Measurements from ENCODE around the gene RAB34.
"Not testable (repeated sequence)": the region's sequence is repeated elsewhere in the genome, so short reads cannot be mapped to it uniquely, and the experiment has no call there.

The RAB34 gene

DNA sequence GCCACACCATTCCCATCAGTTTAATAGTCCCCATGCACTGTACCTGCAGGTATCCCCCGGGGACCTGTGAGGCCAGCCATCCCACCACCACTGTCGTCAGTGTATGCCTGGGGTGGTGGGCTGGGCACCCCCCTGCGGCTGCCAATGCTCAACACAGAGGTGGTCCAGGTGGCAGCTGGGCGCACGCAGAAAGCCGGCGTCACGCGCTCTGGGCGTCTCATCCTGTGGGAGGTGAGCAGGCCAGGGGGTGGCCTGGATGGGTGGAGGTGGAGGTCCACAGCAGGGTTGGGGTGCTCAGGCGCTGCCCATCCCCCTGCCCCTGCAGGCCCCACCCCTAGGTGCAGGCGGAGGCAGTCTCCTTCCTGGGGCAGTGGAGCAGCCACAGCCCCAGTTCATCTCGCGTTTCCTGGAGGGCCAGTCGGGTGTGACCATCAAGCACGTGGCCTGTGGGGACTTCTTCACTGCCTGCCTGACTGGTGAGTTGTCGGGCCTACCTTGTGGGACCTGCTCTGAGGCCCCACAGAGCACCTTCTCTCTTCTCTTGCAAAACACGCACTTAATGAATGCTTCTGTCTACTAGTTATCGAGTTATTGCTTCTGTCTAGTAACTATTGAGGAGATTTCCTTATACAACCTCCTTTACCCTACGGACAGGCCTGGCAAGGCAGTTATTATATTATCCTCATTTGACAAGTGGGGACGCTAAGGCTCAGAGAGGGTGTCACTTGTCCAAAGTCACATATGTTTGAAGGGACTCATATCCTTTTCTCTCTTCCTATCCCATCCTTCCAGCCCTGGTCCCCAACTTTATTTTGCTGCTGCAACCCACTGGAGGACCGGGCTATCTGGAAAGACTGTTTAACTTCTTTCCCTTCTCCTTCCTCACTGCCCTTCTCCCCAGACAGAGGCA lies 20.4 kb upstream of the RAB34 start:
- TF ChIP-seq, protein P1, sequence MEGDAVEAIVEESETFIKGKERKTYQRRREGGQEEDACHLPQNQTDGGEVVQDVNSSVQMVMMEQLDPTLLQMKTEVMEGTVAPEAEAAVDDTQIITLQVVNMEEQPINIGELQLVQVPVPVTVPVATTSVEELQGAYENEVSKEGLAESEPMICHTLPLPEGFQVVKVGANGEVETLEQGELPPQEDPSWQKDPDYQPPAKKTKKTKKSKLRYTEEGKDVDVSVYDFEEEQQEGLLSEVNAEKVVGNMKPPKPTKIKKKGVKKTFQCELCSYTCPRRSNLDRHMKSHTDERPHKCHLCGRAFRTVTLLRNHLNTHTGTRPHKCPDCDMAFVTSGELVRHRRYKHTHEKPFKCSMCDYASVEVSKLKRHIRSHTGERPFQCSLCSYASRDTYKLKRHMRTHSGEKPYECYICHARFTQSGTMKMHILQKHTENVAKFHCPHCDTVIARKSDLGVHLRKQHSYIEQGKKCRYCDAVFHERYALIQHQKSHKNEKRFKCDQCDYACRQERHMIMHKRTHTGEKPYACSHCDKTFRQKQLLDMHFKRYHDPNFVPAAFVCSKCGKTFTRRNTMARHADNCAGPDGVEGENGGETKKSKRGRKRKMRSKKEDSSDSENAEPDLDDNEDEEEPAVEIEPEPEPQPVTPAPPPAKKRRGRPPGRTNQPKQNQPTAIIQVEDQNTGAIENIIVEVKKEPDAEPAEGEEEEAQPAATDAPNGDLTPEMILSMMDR (IDR thresholded peaks at IDR 0.05; ENCODE audit: unreplicated experiment in 3 of 3): no peak
- Mint-ChIP-seq H3K4me1 (no peaks in the 10 kb centered on the region), H3K27ac (peak overlapping the region in 1 of 3 experiments; percentile 56), H3K27me3 (ENCODE audit: low read depth) (no peaks in the 10 kb centered on the region), H3K36me3 (ENCODE audit: low read depth) (peaks cover 6% of the 10 kb centered on the region), H3K4me3 (no peak overlapping the region), H3K9me3 (no peaks in the 10 kb centered on the region)

DNA sequence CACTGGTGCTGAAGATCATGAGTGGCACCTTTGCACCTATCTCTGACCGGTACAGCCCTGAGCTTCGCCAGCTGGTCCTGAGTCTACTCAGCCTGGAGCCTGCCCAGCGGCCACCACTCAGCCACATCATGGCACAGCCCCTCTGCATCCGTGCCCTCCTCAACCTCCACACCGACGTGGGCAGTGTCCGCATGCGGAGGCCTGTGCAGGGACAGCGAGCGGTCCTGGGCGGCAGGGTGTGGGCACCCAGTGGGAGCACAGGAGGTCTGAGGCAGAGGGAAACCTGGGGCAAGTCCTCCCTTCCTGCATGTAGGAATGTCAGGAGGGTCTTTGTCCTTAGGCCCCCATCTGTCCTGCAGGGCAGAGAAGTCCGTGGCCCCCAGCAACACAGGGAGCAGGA lies 19.6 kb upstream of the RAB34 start:
- H3K4me1 Mint-ChIP-seq: no peaks in the 10 kb centered on the region
- H3K27ac Mint-ChIP-seq: no peak overlapping the region
- H3K9me3 Mint-ChIP-seq: no peaks in the 10 kb centered on the region
- H3K27me3 Mint-ChIP-seq (ENCODE audit: low read depth): no peaks in the 10 kb centered on the region
- H3K4me3 Mint-ChIP-seq: no peak overlapping the region
- peaks cover 6% of the 10 kb centered on the region for H3K36me3 Mint-ChIP-seq (ENCODE audit: low read depth)
- TF ChIP-seq, protein P1 (IDR thresholded peaks at IDR 0.05; ENCODE audit: unreplicated experiment in 3 of 3): no peak

DNA sequence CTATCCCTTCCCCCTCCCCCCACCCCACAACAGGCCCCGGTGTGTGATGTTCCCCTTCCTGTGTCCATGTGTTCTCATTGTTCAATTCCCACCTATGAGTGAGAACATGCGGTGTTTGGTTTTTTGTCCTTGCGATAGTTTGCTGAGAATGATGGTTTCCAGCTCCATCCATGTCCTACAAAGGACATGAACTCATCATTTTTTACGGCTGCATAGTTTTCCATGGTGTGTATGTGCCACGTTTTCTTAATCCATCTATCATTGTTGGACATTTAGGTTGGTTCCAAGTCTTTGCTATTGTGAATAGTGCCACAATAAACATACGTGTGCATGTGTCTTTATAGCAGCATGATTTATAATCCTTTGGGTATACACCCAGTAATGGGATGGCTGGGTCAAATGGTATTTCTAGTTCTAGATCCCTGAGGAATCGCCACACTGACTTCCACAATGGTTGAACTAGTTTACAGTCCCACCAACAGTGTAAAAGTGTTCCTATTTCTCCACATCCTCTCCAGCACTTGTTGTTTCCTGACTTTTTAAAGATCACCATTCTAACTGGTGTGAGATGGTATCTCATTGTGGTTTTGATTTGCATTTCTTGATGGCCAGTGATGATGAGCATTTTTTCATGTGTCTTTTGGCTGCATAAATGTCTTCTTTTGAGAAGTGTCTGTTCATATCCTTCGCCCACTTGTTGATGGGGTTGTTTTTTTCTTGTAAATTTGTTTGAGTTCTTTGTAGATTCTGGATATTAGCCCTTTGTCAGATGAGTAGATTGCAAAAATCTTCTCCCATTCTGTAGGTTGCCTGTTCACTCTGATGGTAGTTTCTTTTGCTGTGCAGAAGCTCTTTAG lies 18.5 kb upstream of the RAB34 start:
- H3K36me3 Mint-ChIP-seq (ENCODE audit: low read depth); H3K4me3 Mint-ChIP-seq; H3K27me3 Mint-ChIP-seq (ENCODE audit: low read depth); H3K27ac Mint-ChIP-seq; H3K4me1 Mint-ChIP-seq; H3K9me3 Mint-ChIP-seq: not testable (repeated sequence)

DNA sequence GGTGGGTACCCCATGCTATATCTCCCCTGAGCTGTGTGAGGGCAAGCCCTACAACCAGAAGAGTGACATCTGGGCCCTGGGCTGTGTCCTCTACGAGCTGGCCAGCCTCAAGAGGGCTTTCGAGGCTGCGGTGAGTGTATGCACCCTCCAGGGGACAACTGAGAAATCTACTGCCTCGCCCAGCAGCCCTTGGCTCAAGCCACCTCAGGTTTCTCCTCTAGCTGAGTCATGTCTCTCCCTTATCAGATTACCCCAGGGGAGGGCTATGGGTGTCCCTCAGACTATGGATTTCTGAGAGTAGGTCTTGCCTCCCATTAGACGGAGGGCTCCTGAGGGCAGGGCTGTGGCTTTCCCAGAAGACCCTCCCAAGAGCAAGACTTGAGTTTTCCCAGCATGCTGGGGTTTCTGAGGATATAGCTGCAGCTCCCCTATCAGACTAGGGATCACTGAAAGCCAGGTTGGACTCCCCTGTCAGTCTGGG lies 17.6 kb upstream of the RAB34 start:
- Mint-ChIP-seq H3K4me3 (no peak overlapping the region), H3K27ac (no peak overlapping the region), H3K4me1 (no peaks in the 10 kb centered on the region), H3K27me3 (ENCODE audit: low read depth) (no peaks in the 10 kb centered on the region), H3K36me3 (ENCODE audit: low read depth) (peaks cover 6% of the 10 kb centered on the region), H3K9me3 (no peaks in the 10 kb centered on the region)
- TF ChIP-seq, protein P1 (IDR thresholded peaks at IDR 0.05; ENCODE audit: unreplicated experiment in 3 of 3): no peak

DNA sequence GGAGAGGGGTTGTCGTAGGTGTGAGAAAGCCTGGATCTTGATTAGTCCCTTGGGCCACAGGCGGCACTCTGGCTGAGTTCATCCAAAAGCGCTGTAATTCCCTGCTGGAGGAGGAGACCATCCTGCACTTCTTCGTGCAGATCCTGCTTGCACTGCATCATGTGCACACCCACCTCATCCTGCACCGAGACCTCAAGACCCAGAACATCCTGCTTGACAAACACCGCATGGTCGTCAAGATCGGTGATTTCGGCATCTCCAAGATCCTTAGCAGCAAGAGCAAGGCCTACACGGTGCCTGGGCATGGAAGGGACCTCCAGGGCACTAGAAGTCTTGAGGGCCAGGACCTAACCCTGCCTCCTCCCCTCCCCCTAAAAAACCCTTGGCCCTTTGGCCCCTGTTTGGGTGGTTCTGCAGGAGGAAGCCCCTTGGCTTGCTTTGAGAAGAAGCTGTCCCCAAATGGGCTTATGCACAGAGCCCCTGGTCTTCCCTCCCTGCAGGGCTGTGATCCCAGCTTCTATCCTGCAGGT lies 17.1 kb upstream of the RAB34 start:
- peaks cover 6% of the 10 kb centered on the region for H3K36me3 Mint-ChIP-seq (ENCODE audit: low read depth)
- H3K27me3 Mint-ChIP-seq (ENCODE audit: low read depth): no peaks in the 10 kb centered on the region
- H3K4me3 Mint-ChIP-seq: no peak overlapping the region
- H3K9me3 Mint-ChIP-seq: no peaks in the 10 kb centered on the region
- H3K4me1 Mint-ChIP-seq: no peaks in the 10 kb centered on the region
- no peak overlapping the region for H3K27ac Mint-ChIP-seq
- TF ChIP-seq, protein P1 (IDR thresholded peaks at IDR 0.05; ENCODE audit: unreplicated experiment in 3 of 3): no peak

DNA sequence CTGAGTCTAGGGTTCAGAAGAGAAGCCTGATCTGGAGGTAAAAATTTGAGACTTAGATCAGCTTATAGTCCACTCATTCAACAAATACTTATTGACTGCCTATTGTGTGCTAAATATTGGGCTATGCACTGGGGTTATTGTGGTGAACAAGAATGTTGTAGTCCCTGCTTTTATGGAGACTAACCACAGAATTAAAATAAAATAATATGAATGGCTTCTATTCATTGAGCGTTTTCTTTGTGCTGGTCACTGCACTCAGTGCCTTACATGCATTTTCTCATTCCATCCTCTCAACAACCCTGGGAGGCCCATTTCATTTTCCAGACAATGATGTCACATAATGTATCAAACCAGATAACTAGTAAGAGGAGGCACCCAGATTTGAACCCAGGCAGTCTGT lies 15.7 kb upstream of the RAB34 start:
- Mint-ChIP-seq H3K4me1 (peaks cover 5% of the 10 kb centered on the region), H3K27ac (no peak overlapping the region), H3K36me3 (ENCODE audit: low read depth) (peaks cover 4% of the 10 kb centered on the region), H3K9me3 (no peaks in the 10 kb centered on the region), H3K27me3 (ENCODE audit: low read depth) (no peaks in the 10 kb centered on the region), H3K4me3 (no peak overlapping the region)
- TF ChIP-seq, protein P1 (IDR thresholded peaks at IDR 0.05; ENCODE audit: unreplicated experiment in 3 of 3): no peak
